Right lobe of liver (tissue), 6 donors: ENCODE results near the gene CNIH2. TPM values are rescaled to one million over a fixed set of nuclear protein-coding genes. Genes with fewer than 3 reads are reported as not detected.

Experiments used
- ATAC-seq, 4 donors: fragments of 200-7000 bp; cut with Tn5 transposase; one replicate each; pipeline ENCODE4 v1.9.1; 2020; ENCODE audit warnings: mild to moderate bottlenecking in 4 of 4, moderate library complexity in 4 of 4
- DNase-seq, 3 donors: peaks; one replicate each; pipeline ENCODE4 v3.0.0-alpha.2; 2020
- H3K27ac ChIP-seq, 3 donors: fragments of 200-600 bp; one replicate each; pipeline ENCODE4 v1.8.0; 2022
- H3K27me3 ChIP-seq, 2 donors: fragments of 200-600 bp; one replicate each; pipeline ENCODE4 v1.8.0; 2022
- H3K36me3 ChIP-seq, 4 donors: fragments of 200-600 bp; sonication (generic) in 1 of 4; one replicate each; pipeline versions ENCODE4 v1.5.1 to v1.8.0; 2017 to 2022; ENCODE audit warnings: control low read depth in 1 of 4
- H3K4me1 ChIP-seq, 4 donors: fragments of 200-600 bp; sonication (generic) in 1 of 4; one replicate each; pipeline versions ENCODE4 v1.5.1 to v1.8.0; 2017 to 2022; ENCODE audit warnings: control low read depth in 1 of 4
- H3K4me3 ChIP-seq, 3 donors: fragments of 200-600 bp; one replicate each; pipeline ENCODE4 v1.8.0; 2022
- H3K9me3 ChIP-seq, 4 donors: fragments of 200-600 bp; sonication (generic) in 1 of 4; one replicate each; pipeline versions ENCODE4 v1.5.1 to v1.8.0; 2017 to 2022; ENCODE audit warnings: control low read depth in 1 of 4
- POLR2A ChIP-seq: fragments of 450-650 bp; IDR thresholded peaks from one replicate; pipeline ENCODE4 v1.6.1; 2017; ENCODE audit warnings: antibody characterized with exemption, mild to moderate bottlenecking
- WGBS: methylation state at CpG from one replicate; pipeline ENCODE4 v1.1.6; 2018; ENCODE audit warnings: low coverage, low lambda C conversion rate; ENCODE audit not compliant: insufficient coverage; ENCODE audit errors: missing lambda C conversion rate; 5-methylcytosine and 5-hydroxymethylcytosine counted together
- intact Hi-C, 2 donors: fragments of 100-400 bp; cut with DNase I; formaldehyde crosslinking; loops; one replicate each; pipeline versions ENCODE4 v1.11.2 to v1.14.1; 2022
- total RNA-seq, 6 experiments: library from RNA; depleted of rRNA in 2 of 6; stranded (reverse); fragments of >200 nt in 2 of 6; fragmentation: NEBNext Ultra II Directional in 3 of 6; extraction: Animal tissue kit (Norgen Biotek cat#: 25700) in 3 of 6; gene quantifications; one replicate each; pipeline versions ENCODE4 v1.1.0 to v1.2.4, GENCODE V29; 2016 to 2023
- TF ChIP-seq, protein P1 (sequence below), 4 donors: fragments of 200-600 bp in 3 of 4; fragments of 450-650 bp in 1 of 4; IDR thresholded peaks; one replicate each; pipeline versions ENCODE4 v1.5.1 to v1.8.0; 2016 to 2022; ENCODE audit warnings: antibody characterized with exemption in 4 of 4, mild to moderate bottlenecking in 2 of 4
- donor health status: DM: no; HTN: yes; CAD: no.
- donor health status: DM: no; HTN: no; CAD: no.
- donor health status: DM: no; HTN: no; CAD: no.
- donor health status: DM: no; HTN: yes; CAD: no.
- donor health status: DM: no; HTN: yes; CAD: no.

Gene CNIH2
- total RNA-seq, 6 experiments from 2014 or later, result 0.26 to 0.51 TPM; not detected in 4

- intact Hi-C loops, result no loop called here
- 93% methylated on average over 7 of the region's 7 CpGs for WGBS
- Histone ChIP-seq H3K9me3 (no peaks in the 10 kb centered on the region), H3K36me3 (peaks cover 0 to 5% (median 1%) of the 10 kb centered on the region in 4 donors), H3K4me3 (no peak overlapping the region), H3K27me3 (no peaks in the 10 kb centered on the region), H3K4me1 (no peaks in the 10 kb centered on the region), H3K27ac (no peak overlapping the region)
- DNase-seq (no peak), ATAC-seq (no peak)
- TF ChIP-seq, protein P1, sequence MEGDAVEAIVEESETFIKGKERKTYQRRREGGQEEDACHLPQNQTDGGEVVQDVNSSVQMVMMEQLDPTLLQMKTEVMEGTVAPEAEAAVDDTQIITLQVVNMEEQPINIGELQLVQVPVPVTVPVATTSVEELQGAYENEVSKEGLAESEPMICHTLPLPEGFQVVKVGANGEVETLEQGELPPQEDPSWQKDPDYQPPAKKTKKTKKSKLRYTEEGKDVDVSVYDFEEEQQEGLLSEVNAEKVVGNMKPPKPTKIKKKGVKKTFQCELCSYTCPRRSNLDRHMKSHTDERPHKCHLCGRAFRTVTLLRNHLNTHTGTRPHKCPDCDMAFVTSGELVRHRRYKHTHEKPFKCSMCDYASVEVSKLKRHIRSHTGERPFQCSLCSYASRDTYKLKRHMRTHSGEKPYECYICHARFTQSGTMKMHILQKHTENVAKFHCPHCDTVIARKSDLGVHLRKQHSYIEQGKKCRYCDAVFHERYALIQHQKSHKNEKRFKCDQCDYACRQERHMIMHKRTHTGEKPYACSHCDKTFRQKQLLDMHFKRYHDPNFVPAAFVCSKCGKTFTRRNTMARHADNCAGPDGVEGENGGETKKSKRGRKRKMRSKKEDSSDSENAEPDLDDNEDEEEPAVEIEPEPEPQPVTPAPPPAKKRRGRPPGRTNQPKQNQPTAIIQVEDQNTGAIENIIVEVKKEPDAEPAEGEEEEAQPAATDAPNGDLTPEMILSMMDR (IDR thresholded peaks at IDR 0.05), result no peak
- TF ChIP-seq POLR2A, result no peak
These were observed 46.4 kb upstream of the CNIH2 start for GRCh38 chr11:66231561-66231960.

DNA sequence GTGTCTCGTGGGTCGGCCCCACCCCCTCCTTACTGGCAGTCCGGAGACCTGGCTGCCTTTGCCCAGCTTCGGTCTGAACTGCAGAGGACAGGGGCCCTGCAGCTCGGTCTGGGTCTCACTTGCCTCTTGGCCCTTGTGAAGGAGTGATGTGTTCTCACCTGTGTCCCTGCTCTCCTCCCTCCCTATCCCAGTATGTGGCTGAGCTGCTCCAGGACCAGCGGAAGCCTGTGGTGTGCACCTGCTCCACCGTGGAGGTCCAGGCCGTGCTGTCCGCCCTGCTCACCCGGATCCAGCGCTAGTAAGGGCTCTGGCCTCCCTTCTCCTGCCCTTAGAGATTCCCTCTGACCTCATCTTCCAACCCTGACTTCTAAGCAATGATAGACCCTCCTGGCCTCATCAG lies 45.2 kb upstream of the CNIH2 start:
- TF ChIP-seq, protein P1 (IDR thresholded peaks at IDR 0.05), result no peak
- TF ChIP-seq POLR2A, result no peak
- no peaks in the 10 kb centered on the region for H3K27me3 ChIP-seq
- no CpG with 5 or more reads among the region's 11 CpGs for WGBS
- H3K36me3 ChIP-seq, result peaks cover 0 to 5% (median 1%) of the 10 kb centered on the region in 4 donors
- intact Hi-C loops, result no loop called here
- no peak for DNase-seq
- no peaks in the 10 kb centered on the region for H3K4me1 ChIP-seq
- no peak overlapping the region for H3K27ac ChIP-seq
- H3K9me3 ChIP-seq, result no peaks in the 10 kb centered on the region
- H3K4me3 ChIP-seq, result no peak overlapping the region
- peak in 1 of 4 donors; percentile 11 for ATAC-seq

DNA sequence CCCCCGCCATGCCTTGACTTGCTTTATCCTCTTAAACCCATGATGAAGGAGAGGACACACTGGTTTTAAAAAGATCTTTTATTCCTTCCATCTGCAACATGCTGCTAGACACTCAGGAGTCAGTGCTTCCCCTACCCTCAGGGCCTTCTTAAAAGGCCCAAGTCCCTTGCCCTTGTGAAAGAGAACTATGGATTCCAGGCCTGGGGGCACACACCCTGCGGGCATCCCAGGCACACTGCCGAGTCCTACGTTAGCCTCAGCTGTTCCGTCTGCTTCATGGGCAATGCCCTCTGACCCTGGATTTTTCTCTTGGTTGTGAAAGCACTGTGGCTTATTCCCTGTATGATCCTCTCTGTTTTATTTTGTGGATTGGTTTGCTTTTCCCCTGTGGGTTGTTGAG lies 44.7 kb upstream of the CNIH2 start:
- intact Hi-C loops, result no loop called here
- TF ChIP-seq, protein P1 (IDR thresholded peaks at IDR 0.05), result no peak
- TF ChIP-seq POLR2A, result no peak

DNA sequence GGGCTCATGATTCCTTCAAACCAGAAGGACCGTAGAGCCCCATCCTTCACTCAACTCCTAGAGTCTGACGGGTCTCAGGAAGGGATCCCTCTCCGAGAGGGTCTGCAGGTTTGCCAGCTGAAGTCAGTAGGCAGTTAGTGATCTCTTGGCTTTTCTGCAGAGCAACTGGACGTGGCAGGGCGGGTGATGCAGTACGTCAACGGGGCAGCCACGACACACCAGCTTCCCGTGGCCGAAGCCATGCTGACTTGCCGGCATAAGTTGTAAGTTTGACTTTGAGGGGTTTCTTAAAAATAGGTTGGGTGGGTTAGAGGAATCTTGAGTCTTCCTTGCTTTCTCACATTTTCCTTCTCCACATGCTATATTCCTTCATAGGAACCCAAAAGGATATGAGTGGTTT lies 42.8 kb upstream of the CNIH2 start:
- TF ChIP-seq, protein P1 (IDR thresholded peaks at IDR 0.05), result no peak
- TF ChIP-seq POLR2A, result no peak
- 98% methylated on average over 6 of the region's 11 CpGs for WGBS

More for the DNA sequence above, 44.7 kb upstream of the CNIH2 start:
- no peak overlapping the region for H3K27ac ChIP-seq
- H3K4me1 ChIP-seq, result no peaks in the 10 kb centered on the region
- H3K9me3 ChIP-seq, result no peaks in the 10 kb centered on the region
- DNase-seq (no peak), ATAC-seq (no peak)
- H3K36me3 ChIP-seq, result peaks cover 0 to 3% (median under 1%) of the 10 kb centered on the region in 4 donors
- no peak overlapping the region for H3K4me3 ChIP-seq
- H3K27me3 ChIP-seq, result no peaks in the 10 kb centered on the region
- WGBS, result 83% methylated on average over 4 of the region's 5 CpGs

GRCh38 chr11:66237867-66238266 lies 40.1 kb upstream of the CNIH2 start:
- no peaks in the 10 kb centered on the region for H3K4me1 ChIP-seq
- DNase-seq (no peak), ATAC-seq (no peak)
- intact Hi-C loops, result no loop called here
- no peaks in the 10 kb centered on the region for H3K9me3 ChIP-seq
- H3K27me3 ChIP-seq, result no peaks in the 10 kb centered on the region
- WGBS, result no CpG with 5 or more reads among the region's 6 CpGs
- H3K4me3 ChIP-seq, result no peak overlapping the region
- H3K27ac ChIP-seq, result no peak overlapping the region
- H3K36me3 ChIP-seq, result peaks cover 0 to 4% (median 0%) of the 10 kb centered on the region in 4 donors
- TF ChIP-seq POLR2A, result no peak
- TF ChIP-seq, protein P1 (IDR thresholded peaks at IDR 0.05), result no peak

More for the DNA sequence above, 42.8 kb upstream of the CNIH2 start:
- Histone ChIP-seq H3K36me3 (peaks cover 0 to 3% (median 0%) of the 10 kb centered on the region in 4 donors), H3K27me3 (no peaks in the 10 kb centered on the region), H3K27ac (no peak overlapping the region), H3K9me3 (no peaks in the 10 kb centered on the region), H3K4me1 (no peaks in the 10 kb centered on the region), H3K4me3 (no peak overlapping the region)
- intact Hi-C loops, result no loop called here
- ATAC-seq (no peak), DNase-seq (no peak)
